MM.1S (cell line): ENCODE data around the gene DISC1.

Source experiments
- EZH2 ChIP-seq: fragments of 300-600 bp; sonication (generic); optimal IDR thresholded peaks from 2 replicates; pipeline ENCODE3; 2017; ENCODE audit warnings: low read depth, mild to moderate bottlenecking, antibody characterized with exemption, low read length, mixed read lengths
- EZH2phosphoT487 ChIP-seq: fragments of 300-600 bp; sonication (generic); IDR thresholded peaks from 2 replicates; pipeline ENCODE4 v1.6.1; 2018; ENCODE audit warnings: antibody characterized with exemption, low read length
- TF ChIP-seq, protein P1 (sequence below): fragments of 300-600 bp; sonication (generic); IDR thresholded peaks from 2 replicates; pipeline ENCODE4 v1.5.1; 2016; ENCODE audit warnings: antibody characterized with exemption, low read length, mixed read lengths

DNA sequence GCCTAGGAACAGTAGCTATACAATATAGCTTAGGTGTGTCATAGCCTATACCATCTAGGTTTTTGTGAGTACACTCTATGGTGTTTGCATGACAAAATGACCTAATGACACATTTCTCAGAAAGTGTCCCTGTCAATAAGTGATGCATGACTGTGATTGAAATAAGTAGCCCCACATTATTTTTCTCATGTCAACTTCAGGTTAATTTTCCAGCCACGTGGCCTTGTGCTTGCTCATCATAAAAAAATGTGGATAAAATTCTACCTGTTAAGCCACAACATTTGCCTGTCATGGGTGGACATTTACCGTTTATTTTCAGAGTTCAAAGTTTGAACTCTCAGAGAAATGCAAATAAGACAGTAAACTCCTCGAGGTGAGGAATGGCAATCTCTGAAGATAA, 5.5 kb downstream of the DISC1 start:
- TF ChIP-seq, protein P1, sequence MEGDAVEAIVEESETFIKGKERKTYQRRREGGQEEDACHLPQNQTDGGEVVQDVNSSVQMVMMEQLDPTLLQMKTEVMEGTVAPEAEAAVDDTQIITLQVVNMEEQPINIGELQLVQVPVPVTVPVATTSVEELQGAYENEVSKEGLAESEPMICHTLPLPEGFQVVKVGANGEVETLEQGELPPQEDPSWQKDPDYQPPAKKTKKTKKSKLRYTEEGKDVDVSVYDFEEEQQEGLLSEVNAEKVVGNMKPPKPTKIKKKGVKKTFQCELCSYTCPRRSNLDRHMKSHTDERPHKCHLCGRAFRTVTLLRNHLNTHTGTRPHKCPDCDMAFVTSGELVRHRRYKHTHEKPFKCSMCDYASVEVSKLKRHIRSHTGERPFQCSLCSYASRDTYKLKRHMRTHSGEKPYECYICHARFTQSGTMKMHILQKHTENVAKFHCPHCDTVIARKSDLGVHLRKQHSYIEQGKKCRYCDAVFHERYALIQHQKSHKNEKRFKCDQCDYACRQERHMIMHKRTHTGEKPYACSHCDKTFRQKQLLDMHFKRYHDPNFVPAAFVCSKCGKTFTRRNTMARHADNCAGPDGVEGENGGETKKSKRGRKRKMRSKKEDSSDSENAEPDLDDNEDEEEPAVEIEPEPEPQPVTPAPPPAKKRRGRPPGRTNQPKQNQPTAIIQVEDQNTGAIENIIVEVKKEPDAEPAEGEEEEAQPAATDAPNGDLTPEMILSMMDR: no peak
- TF ChIP-seq EZH2 (no peak), EZH2phosphoT487 (no peak)
